ENCODE data around the gene EDAR.

Gene EDAR

DNA sequence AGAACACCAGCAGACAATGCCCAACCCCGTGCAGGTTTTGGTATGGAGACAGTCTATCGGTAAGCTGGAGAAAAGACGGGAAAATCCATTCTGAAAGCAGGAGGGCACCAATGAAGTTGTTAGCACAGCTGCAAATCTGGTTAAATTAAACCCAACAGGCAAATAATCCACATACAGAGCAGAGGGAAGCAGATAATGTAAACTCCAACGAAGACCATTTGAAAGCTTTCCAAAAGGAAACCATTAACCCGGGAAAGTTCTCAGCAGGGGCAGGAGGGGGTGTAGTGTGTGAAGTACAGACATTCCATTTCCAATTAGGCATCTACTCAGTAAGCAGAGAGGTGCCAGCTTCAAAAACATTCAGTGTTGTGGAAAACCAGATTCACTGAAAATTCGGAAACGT, 10.3 kb downstream of the EDAR start:
- H3K36me3 ChIP-seq (ENCODE audit: control insufficient read depth, low read depth, low read length): no peaks in the 10 kb centered on the region
- H3K27me3 ChIP-seq (ENCODE audit: control insufficient read depth, insufficient read depth, low read length): no peaks in the 10 kb centered on the region
- no peaks in the 10 kb centered on the region for H3K9me3 ChIP-seq (ENCODE audit: control insufficient read depth, low read depth, low read length)
- no peak overlapping the region for H3K9ac ChIP-seq (ENCODE audit: low read length)
- no peak overlapping the region for H3K4me3 ChIP-seq (ENCODE audit: low read length)
- no peak overlapping the region for H3K27ac ChIP-seq (ENCODE audit: low read length)
- H3K4me1 ChIP-seq (ENCODE audit: control insufficient read depth, low read depth, low read length): peaks cover 4% of the 10 kb centered on the region

DNA sequence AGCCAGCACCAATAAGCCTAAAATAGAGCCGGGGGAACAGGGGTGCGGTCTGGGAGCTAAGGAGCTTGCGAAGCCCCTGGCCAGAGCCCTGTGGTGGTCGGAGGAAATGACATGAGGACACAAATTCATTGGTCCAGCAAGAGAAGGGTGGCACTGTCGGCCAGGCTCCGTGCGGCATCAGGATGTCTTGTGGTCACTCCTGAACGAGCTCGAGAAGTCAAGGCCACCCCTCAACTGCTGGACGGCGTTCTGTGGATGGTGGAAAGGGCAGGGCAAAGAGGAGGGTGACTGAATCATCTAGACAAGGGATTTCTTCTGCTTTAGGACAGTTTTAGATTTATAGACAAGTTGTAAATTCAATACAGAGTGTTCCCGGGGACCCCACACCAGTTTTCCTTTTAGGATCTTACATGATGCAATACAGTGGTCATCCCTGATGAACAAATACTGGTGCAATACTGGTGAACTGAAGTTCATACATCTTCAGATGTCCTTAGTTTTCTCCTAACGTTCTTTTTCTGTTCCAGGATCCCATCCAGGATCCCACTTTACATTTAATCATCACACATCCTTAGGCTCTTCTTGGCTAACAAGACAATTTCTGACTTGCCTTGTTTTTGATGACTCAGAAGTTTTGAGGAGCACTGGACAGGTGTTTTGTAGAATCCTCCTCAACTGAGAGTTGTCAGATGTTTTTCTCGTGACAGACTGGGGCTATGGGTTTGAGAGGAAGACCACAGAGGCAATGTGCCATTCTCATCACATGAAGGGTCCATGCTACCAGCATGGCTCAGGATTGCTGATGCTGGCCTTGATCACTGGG, 13.2 kb downstream of the EDAR start:
- no peak overlapping the region for H3K27ac ChIP-seq (ENCODE audit: low read length)

DNA sequence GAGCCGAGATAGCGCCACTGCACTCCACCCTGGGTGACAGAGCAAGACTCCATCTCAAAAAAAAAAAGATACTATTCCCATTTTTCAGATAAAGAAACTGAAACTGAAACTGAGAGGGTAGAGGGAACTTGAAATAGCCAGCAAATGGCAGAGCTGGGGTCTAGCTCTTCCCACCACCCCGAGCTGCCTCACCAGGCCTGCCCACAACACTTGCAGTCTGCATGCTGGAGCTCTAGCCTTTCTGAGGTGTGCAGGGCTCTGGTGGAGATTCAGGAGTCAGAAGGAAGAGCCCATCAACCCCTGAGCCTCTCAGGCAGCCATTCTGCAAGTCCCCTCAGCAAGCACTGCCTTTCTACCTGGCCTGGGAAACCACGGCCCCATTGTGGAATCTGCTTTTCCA, 14.3 kb downstream of the EDAR start:
- Histone ChIP-seq H3K9ac (ENCODE audit: low read length) (no peak overlapping the region), H3K27me3 (ENCODE audit: control insufficient read depth, insufficient read depth, low read length) (no peaks in the 10 kb centered on the region), H3K4me1 (ENCODE audit: control insufficient read depth, low read depth, low read length) (peaks cover 4% of the 10 kb centered on the region), H3K4me3 (ENCODE audit: low read length) (no peak overlapping the region), H3K9me3 (ENCODE audit: control insufficient read depth, low read depth, low read length) (no peaks in the 10 kb centered on the region), H3K36me3 (ENCODE audit: control insufficient read depth, low read depth, low read length) (no peaks in the 10 kb centered on the region), H3K27ac (ENCODE audit: low read length) (no peak overlapping the region)

More for the DNA sequence above, 13.2 kb downstream of the EDAR start:
- H3K9ac ChIP-seq (ENCODE audit: low read length): no peak overlapping the region
- H3K4me1 ChIP-seq (ENCODE audit: control insufficient read depth, low read depth, low read length): peaks cover 4% of the 10 kb centered on the region
- no peaks in the 10 kb centered on the region for H3K36me3 ChIP-seq (ENCODE audit: control insufficient read depth, low read depth, low read length)
- no peaks in the 10 kb centered on the region for H3K27me3 ChIP-seq (ENCODE audit: control insufficient read depth, insufficient read depth, low read length)
- no peaks in the 10 kb centered on the region for H3K9me3 ChIP-seq (ENCODE audit: control insufficient read depth, low read depth, low read length)
- no peak overlapping the region for H3K4me3 ChIP-seq (ENCODE audit: low read length)

DNA sequence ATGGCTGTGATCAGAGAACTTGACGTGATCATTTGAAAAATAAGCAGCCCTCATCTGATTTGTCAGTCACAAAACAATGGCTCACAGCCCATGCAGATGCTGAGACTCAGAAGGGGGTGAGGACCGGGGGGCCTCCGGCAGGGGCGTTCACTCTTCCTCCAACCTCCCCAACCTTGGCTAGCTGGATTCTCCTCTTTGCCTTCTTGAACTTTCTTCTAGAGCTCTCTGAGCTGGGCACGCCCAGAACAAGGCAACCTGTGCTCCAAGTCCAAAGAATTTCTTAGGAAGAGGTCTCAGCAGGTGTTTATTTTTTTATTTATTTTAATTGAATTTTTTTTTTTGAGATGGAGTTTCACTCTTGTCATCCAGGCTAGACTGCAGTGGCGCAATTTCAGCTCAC, 16.4 kb downstream of the EDAR start:
- Histone ChIP-seq H3K9ac (ENCODE audit: low read length) (no peak overlapping the region), H3K27ac (ENCODE audit: low read length) (no peak overlapping the region), H3K36me3 (ENCODE audit: control insufficient read depth, low read depth, low read length) (no peaks in the 10 kb centered on the region), H3K4me1 (ENCODE audit: control insufficient read depth, low read depth, low read length) (no peaks in the 10 kb centered on the region), H3K4me3 (ENCODE audit: low read length) (no peak overlapping the region), H3K9me3 (ENCODE audit: control insufficient read depth, low read depth, low read length) (no peaks in the 10 kb centered on the region), H3K27me3 (ENCODE audit: control insufficient read depth, insufficient read depth, low read length) (no peaks in the 10 kb centered on the region)

DNA sequence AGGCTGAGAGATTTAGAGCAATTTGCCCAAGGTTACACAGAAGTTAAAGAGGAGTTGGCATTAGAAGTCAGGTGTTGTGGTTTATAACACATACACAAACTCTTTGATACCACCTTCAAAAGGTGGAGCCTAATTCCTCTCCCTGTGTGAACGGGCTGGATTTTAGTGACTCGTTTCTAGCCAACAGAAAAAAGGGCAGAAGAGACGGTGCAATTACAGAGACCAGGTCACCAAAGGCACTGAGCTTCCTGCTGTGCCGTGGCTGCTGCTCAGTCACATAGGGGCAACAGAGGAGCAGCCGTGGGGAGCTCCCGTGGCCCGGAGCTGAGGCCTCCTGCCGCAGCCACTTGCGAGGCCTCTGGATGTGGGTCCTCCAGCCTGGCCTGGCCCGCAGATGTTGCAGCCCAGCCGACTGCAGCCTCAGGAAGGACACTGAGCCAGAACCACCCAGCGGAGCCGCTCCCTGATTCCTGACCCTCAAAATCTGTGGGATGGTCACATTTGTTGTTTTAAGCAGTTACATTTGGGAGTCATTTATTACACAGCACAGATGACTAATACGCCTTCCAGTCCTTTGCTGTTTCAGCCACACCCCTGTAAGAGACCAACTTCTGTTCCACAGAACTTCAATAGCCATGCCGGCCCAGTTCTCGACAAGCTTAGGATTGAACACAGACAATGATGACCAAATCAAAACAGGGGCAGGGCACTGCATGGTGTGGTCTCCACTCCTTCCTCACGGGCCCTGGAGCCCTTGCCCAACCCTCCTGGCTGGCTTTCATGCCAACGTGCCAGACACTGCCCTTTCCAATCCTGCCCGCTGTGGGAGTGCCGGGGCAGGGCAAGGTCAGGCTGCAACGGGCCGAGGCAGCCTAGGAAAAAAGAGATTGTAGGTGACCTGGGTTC, 17.1 kb downstream of the EDAR start:
- H3K9ac ChIP-seq (ENCODE audit: low read length): no peak overlapping the region
- no peak overlapping the region for H3K27ac ChIP-seq (ENCODE audit: low read length)
- H3K27me3 ChIP-seq (ENCODE audit: control insufficient read depth, insufficient read depth, low read length): no peaks in the 10 kb centered on the region

DNA sequence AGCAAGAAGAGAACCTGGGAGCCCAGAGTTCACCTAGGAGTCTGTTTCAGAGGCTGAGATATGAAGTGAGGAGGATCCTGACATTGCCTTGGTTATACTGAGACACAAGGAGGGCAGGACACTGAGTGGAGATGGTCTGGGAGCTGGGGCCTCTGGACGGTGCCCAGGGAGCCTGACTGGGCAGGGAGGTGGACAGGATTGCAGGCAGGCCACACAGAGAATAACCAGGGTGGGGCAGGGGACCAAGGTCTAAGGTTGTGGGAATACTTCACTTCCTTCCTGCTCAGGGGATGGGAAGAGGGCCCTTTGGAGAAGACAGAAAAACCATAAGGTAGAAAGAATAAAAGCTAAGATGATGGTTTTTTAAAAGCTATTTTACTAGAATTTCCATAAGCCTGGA, 18.7 kb downstream of the EDAR start:
- H3K27ac ChIP-seq (ENCODE audit: low read length): no peak overlapping the region
- no peaks in the 10 kb centered on the region for H3K27me3 ChIP-seq (ENCODE audit: control insufficient read depth, insufficient read depth, low read length)
- H3K4me1 ChIP-seq (ENCODE audit: control insufficient read depth, low read depth, low read length): no peaks in the 10 kb centered on the region
- H3K9ac ChIP-seq (ENCODE audit: low read length): no peak overlapping the region
- no peaks in the 10 kb centered on the region for H3K36me3 ChIP-seq (ENCODE audit: control insufficient read depth, low read depth, low read length)
- no peak overlapping the region for H3K4me3 ChIP-seq (ENCODE audit: low read length)
- H3K9me3 ChIP-seq (ENCODE audit: control insufficient read depth, low read depth, low read length): no peaks in the 10 kb centered on the region

More for the DNA sequence above, 17.1 kb downstream of the EDAR start:
- no peaks in the 10 kb centered on the region for H3K4me1 ChIP-seq (ENCODE audit: control insufficient read depth, low read depth, low read length)
- H3K4me3 ChIP-seq (ENCODE audit: low read length): no peak overlapping the region
- H3K9me3 ChIP-seq (ENCODE audit: control insufficient read depth, low read depth, low read length): no peaks in the 10 kb centered on the region
- no peaks in the 10 kb centered on the region for H3K36me3 ChIP-seq (ENCODE audit: control insufficient read depth, low read depth, low read length)

DNA sequence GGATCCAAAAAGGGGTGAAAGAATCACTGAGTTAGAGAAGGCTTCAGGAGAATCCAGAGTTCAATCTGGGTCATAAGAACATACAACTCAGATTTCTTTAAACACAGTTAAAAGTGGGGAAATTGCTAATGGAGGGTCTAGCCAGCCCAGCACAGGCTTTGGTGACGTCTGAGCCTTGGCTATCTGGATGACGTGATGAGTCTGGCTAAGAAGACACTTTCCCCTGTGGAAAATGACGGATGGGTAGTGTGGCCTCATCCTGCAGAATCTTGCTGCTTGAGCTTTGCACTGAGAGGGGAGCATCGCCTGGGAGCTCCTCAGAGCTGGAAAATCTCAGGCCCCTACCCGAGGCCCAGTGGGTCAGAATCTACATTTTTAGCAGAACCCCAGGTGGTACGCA, 19.2 kb downstream of the EDAR start:
- no peak overlapping the region for H3K4me3 ChIP-seq (ENCODE audit: low read length)
- H3K9ac ChIP-seq (ENCODE audit: low read length): no peak overlapping the region
- no peaks in the 10 kb centered on the region for H3K9me3 ChIP-seq (ENCODE audit: control insufficient read depth, low read depth, low read length)
- H3K27ac ChIP-seq (ENCODE audit: low read length): no peak overlapping the region
- no peaks in the 10 kb centered on the region for H3K27me3 ChIP-seq (ENCODE audit: control insufficient read depth, insufficient read depth, low read length)
- no peaks in the 10 kb centered on the region for H3K36me3 ChIP-seq (ENCODE audit: control insufficient read depth, low read depth, low read length)
- no peaks in the 10 kb centered on the region for H3K4me1 ChIP-seq (ENCODE audit: control insufficient read depth, low read depth, low read length)

DNA sequence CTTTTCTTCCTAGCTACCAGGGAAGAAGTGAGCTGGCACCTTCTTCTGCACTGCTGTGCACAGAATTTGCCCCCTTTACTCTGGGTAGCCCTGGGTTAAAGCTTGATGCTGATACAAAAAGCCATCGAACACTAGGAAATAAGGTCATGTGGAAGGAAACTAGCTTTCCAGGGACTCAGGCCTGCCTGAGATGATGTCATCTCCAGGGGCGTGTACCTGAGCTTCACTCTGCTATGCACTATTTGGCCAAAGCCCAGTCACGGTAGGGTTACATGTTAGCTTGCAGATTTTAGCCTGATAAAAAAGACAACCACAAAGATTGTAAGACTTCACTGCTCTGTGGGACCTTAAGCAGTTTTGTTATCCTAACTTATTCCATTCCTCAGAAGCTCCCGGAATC, 20.4 kb downstream of the EDAR start:
- H3K4me3 ChIP-seq (ENCODE audit: low read length): no peak overlapping the region
- H3K9ac ChIP-seq (ENCODE audit: low read length): no peak overlapping the region
- H3K9me3 ChIP-seq (ENCODE audit: control insufficient read depth, low read depth, low read length): no peaks in the 10 kb centered on the region
- no peak overlapping the region for H3K27ac ChIP-seq (ENCODE audit: low read length)
- H3K27me3 ChIP-seq (ENCODE audit: control insufficient read depth, insufficient read depth, low read length): no peaks in the 10 kb centered on the region
- peaks cover 8% of the 10 kb centered on the region for H3K4me1 ChIP-seq (ENCODE audit: control insufficient read depth, low read depth, low read length)
- H3K36me3 ChIP-seq (ENCODE audit: control insufficient read depth, low read depth, low read length): no peaks in the 10 kb centered on the region

DNA sequence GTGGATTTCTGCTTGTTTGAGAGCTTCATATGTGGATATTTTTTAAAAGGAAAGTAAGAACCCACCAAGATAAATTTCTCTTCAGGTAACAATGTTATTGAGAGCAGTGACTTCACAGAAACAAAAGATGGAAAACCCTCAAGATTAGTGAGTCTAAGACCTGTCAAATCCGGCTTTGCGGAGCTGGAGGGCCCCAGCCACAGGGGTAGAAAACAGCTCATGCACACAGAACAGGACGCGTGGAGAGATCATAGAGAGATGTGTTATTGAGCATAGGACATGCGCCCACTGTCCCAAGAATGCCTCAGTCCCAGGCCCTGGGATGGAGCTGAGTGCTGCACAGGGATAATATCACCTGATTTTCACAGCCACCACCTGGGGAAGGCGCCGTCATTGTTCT, 21.3 kb downstream of the EDAR start:
- H3K4me3 ChIP-seq (ENCODE audit: low read length): no peak overlapping the region
- no peaks in the 10 kb centered on the region for H3K9me3 ChIP-seq (ENCODE audit: control insufficient read depth, low read depth, low read length)
- peaks cover 10% of the 10 kb centered on the region for H3K4me1 ChIP-seq (ENCODE audit: control insufficient read depth, low read depth, low read length)
- no peaks in the 10 kb centered on the region for H3K27me3 ChIP-seq (ENCODE audit: control insufficient read depth, insufficient read depth, low read length)
- no peak overlapping the region for H3K27ac ChIP-seq (ENCODE audit: low read length)
- H3K9ac ChIP-seq (ENCODE audit: low read length): no peak overlapping the region
- no peaks in the 10 kb centered on the region for H3K36me3 ChIP-seq (ENCODE audit: control insufficient read depth, low read depth, low read length)

DNA sequence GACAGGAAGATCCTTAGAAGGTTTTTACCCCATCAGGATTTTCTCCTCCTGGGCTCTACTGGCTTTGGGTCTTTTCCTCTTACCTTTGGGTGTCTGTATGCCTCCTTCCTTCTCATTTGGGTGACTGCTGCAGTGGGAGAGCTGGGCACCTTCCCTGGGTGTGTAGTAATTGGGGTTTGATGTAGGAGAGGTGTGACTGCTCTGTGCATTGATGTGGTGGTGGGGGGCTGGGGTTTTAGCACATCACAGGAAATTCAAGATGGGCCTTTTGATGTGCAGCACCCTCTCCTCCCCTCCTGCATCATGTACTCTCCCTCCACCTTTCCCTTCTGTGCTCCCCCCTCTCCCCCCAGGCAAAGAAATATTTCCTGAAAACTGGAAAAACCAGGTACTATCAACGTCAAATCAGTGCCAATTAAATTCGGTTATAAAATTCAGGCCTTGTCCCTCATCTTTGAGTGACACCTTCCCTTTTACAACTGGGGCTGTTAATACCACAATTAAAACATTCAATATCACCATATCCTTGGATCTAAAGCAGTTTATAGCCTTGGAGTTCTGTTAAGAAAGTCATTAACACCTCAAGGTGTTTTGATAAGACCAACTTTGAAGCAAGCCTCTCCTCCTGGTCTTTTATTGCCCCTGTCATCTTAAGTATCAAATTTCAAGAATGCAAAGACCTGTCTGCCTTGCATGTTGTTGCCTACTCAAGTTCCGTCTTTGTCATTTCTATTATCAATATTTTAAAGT, 23.3 kb downstream of the EDAR start:
- Histone ChIP-seq H3K4me3 (ENCODE audit: low read length) (no peak overlapping the region), H3K27ac (ENCODE audit: low read length) (no peak overlapping the region), H3K9ac (ENCODE audit: low read length) (no peak overlapping the region), H3K27me3 (ENCODE audit: control insufficient read depth, insufficient read depth, low read length) (no peaks in the 10 kb centered on the region), H3K9me3 (ENCODE audit: control insufficient read depth, low read depth, low read length) (no peaks in the 10 kb centered on the region), H3K36me3 (ENCODE audit: control insufficient read depth, low read depth, low read length) (no peaks in the 10 kb centered on the region), H3K4me1 (ENCODE audit: control insufficient read depth, low read depth, low read length) (peaks cover 10% of the 10 kb centered on the region)

DNA sequence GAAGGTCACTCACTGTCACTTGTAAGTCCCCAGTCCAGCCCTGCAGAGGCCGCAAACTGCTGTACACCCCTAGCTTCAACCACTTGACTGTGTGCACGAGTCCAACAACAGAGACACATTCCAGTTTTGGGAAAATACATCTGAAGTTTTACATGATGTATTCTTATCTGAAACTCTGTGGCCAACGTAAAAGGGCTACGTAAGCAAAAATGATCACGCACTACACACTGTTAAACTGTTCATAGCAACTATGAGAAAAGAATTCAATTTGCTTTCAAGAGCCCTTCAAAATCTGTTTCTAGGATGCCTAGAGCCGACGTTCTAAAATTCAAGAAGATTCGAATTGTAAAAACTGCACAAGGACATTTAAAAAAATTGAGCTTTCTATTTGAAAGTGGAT, 26.0 kb downstream of the EDAR start:
- Histone ChIP-seq H3K4me1 (ENCODE audit: control insufficient read depth, low read depth, low read length) (peaks cover 10% of the 10 kb centered on the region), H3K27me3 (ENCODE audit: control insufficient read depth, insufficient read depth, low read length) (no peaks in the 10 kb centered on the region), H3K27ac (ENCODE audit: low read length) (no peak overlapping the region), H3K4me3 (ENCODE audit: low read length) (no peak overlapping the region), H3K36me3 (ENCODE audit: control insufficient read depth, low read depth, low read length) (no peaks in the 10 kb centered on the region), H3K9me3 (ENCODE audit: control insufficient read depth, low read depth, low read length) (no peaks in the 10 kb centered on the region), H3K9ac (ENCODE audit: low read length) (no peak overlapping the region)

All from iPS-18a (cell line).